ENCODE measurements around the gene ETV1.

The ETV1 gene

GRCh38 chr7:13860734-13861133 is 128.7 kb downstream of the ETV1 start:
- no peaks in the 10 kb centered on the region for H3K4me1 Mint-ChIP-seq (ENCODE audit: low read depth)
- H3K36me3 Mint-ChIP-seq (ENCODE audit: low read depth), result no peaks in the 10 kb centered on the region
- no peaks in the 10 kb centered on the region for H3K27me3 Mint-ChIP-seq (ENCODE audit: low read depth)
- H3K4me3 Mint-ChIP-seq, result no peak overlapping the region
- no peak overlapping the region for H3K27ac Mint-ChIP-seq
- no peaks in the 10 kb centered on the region for H3K9me3 Mint-ChIP-seq

- Mint-ChIP-seq H3K4me1 (ENCODE audit: low read depth) (no peaks in the 10 kb centered on the region), H3K4me3 (no peak overlapping the region), H3K36me3 (ENCODE audit: low read depth) (no peaks in the 10 kb centered on the region), H3K9me3 (no peaks in the 10 kb centered on the region), H3K27me3 (ENCODE audit: low read depth) (no peaks in the 10 kb centered on the region), H3K27ac (no peak overlapping the region)
Measured at GRCh38 chr7:13856012-13856411, 133.5 kb downstream of the ETV1 start.

- peaks cover 15% of the 10 kb centered on the region for H3K4me1 Mint-ChIP-seq (ENCODE audit: low read depth)
- H3K9me3 Mint-ChIP-seq, result no peaks in the 10 kb centered on the region
- H3K4me3 Mint-ChIP-seq, result no peak overlapping the region
- no peaks in the 10 kb centered on the region for H3K36me3 Mint-ChIP-seq (ENCODE audit: low read depth)
- H3K27me3 Mint-ChIP-seq (ENCODE audit: low read depth), result no peaks in the 10 kb centered on the region
- no peak overlapping the region for H3K27ac Mint-ChIP-seq
Measured at GRCh38 chr7:13852281-13852968, 137.0 kb downstream of the ETV1 start.

- H3K4me3 Mint-ChIP-seq, result no peak overlapping the region
Measured at GRCh38 chr7:13851736-13852135, 137.7 kb downstream of the ETV1 start.

GRCh38 chr7:13850185-13850752 is 139.2 kb downstream of the ETV1 start:
- peaks cover 15% of the 10 kb centered on the region for H3K4me1 Mint-ChIP-seq (ENCODE audit: low read depth)
- no peaks in the 10 kb centered on the region for H3K9me3 Mint-ChIP-seq
- no peaks in the 10 kb centered on the region for H3K27me3 Mint-ChIP-seq (ENCODE audit: low read depth)
- H3K27ac Mint-ChIP-seq, result peak overlapping the region; percentile 69
- no peaks in the 10 kb centered on the region for H3K36me3 Mint-ChIP-seq (ENCODE audit: low read depth)
- H3K4me3 Mint-ChIP-seq, result no peak overlapping the region

More at GRCh38 chr7:13851736-13852135, 137.7 kb downstream of the ETV1 start:
- H3K9me3 Mint-ChIP-seq, result no peaks in the 10 kb centered on the region
- no peaks in the 10 kb centered on the region for H3K36me3 Mint-ChIP-seq (ENCODE audit: low read depth)
- H3K27ac Mint-ChIP-seq, result no peak overlapping the region
- H3K4me1 Mint-ChIP-seq (ENCODE audit: low read depth), result peaks cover 15% of the 10 kb centered on the region
- no peaks in the 10 kb centered on the region for H3K27me3 Mint-ChIP-seq (ENCODE audit: low read depth)

- no peaks in the 10 kb centered on the region for H3K36me3 Mint-ChIP-seq (ENCODE audit: low read depth)
- no peaks in the 10 kb centered on the region for H3K27me3 Mint-ChIP-seq (ENCODE audit: low read depth)
- H3K27ac Mint-ChIP-seq, result no peak overlapping the region
- H3K9me3 Mint-ChIP-seq, result no peaks in the 10 kb centered on the region
- no peak overlapping the region for H3K4me3 Mint-ChIP-seq
- H3K4me1 Mint-ChIP-seq (ENCODE audit: low read depth), result peaks cover 15% of the 10 kb centered on the region
Measured at GRCh38 chr7:13849163-13849892, 140.1 kb downstream of the ETV1 start.

- Mint-ChIP-seq H3K4me1 (ENCODE audit: low read depth) (peaks cover 15% of the 10 kb centered on the region), H3K9me3 (no peaks in the 10 kb centered on the region), H3K27me3 (ENCODE audit: low read depth) (no peaks in the 10 kb centered on the region), H3K4me3 (no peak overlapping the region), H3K27ac (no peak overlapping the region), H3K36me3 (ENCODE audit: low read depth) (no peaks in the 10 kb centered on the region)
Measured at GRCh38 chr7:13848681-13849131, 140.8 kb downstream of the ETV1 start.

GRCh38 chr7:13846386-13846785 is 143.1 kb downstream of the ETV1 start:
- Mint-ChIP-seq H3K4me1 (ENCODE audit: low read depth) (peaks cover 15% of the 10 kb centered on the region), H3K36me3 (ENCODE audit: low read depth) (no peaks in the 10 kb centered on the region), H3K27ac (no peak overlapping the region), H3K27me3 (ENCODE audit: low read depth) (no peaks in the 10 kb centered on the region), H3K9me3 (no peaks in the 10 kb centered on the region), H3K4me3 (no peak overlapping the region)

- Mint-ChIP-seq H3K9me3 (no peaks in the 10 kb centered on the region), H3K4me1 (ENCODE audit: low read depth) (peaks cover 12% of the 10 kb centered on the region), H3K27me3 (ENCODE audit: low read depth) (no peaks in the 10 kb centered on the region), H3K36me3 (ENCODE audit: low read depth) (no peaks in the 10 kb centered on the region), H3K4me3 (no peak overlapping the region), H3K27ac (no peak overlapping the region)
Measured at GRCh38 chr7:13845601-13846000, 143.9 kb downstream of the ETV1 start.

GRCh38 chr7:13844954-13845353 is 144.5 kb downstream of the ETV1 start:
- Mint-ChIP-seq H3K36me3 (ENCODE audit: low read depth) (no peaks in the 10 kb centered on the region), H3K4me3 (no peak overlapping the region), H3K27me3 (ENCODE audit: low read depth) (no peaks in the 10 kb centered on the region), H3K9me3 (no peaks in the 10 kb centered on the region), H3K4me1 (ENCODE audit: low read depth) (peaks cover 6% of the 10 kb centered on the region), H3K27ac (no peak overlapping the region)

- no peaks in the 10 kb centered on the region for H3K4me1 Mint-ChIP-seq (ENCODE audit: low read depth)
- H3K27me3 Mint-ChIP-seq (ENCODE audit: low read depth), result no peaks in the 10 kb centered on the region
- no peaks in the 10 kb centered on the region for H3K9me3 Mint-ChIP-seq
- H3K36me3 Mint-ChIP-seq (ENCODE audit: low read depth), result no peaks in the 10 kb centered on the region
- no peak overlapping the region for H3K4me3 Mint-ChIP-seq
- H3K27ac Mint-ChIP-seq, result no peak overlapping the region
Measured at GRCh38 chr7:13841284-13841683, 148.2 kb downstream of the ETV1 start.

Data from T-helper 1 cell treated with Interleukin-12 subunit alpha and Interleukin-12 subunit beta and Interleukin-4 antibody, amounts not matched to agents 30 μg/mL and 1 μg/mL, for 36 hours (primary cell).